Iris pigment epithelial cell (primary cell): ENCODE data around the gene ERRFI1.
"Not testable (repeated sequence)": the region's sequence is repeated elsewhere in the genome, so short reads cannot be mapped to it uniquely, and the experiment has no call there.

ENCODE experiments used
- DNase-seq: peaks from one replicate; pipeline ENCODE4 v3.0.0-alpha.2; 2011; ENCODE audit warnings: low read depth

Gene ERRFI1

GRCh38 chr1:8026153-8026975 is at the start of gene ERRFI1:
Gene ERRFI1, minus strand, starts transcription at chr1:8026309. Its CDS starts 10,690 bp downstream, at chr1:8015619.
- DNase-seq = peak; percentile 95

- peak; percentile 33 for DNase-seq
Measured at GRCh38 chr1:8075511-8076051, 49.5 kb upstream of the ERRFI1 start.

GRCh38 chr1:8073112-8073855 is 47.2 kb upstream of the ERRFI1 start:
- no peak for DNase-seq

GRCh38 chr1:8070381-8070811 is 44.3 kb upstream of the ERRFI1 start:
- DNase-seq = no peak

- not testable (repeated sequence) for DNase-seq
Measured at GRCh38 chr1:8069614-8070320, 43.7 kb upstream of the ERRFI1 start.

GRCh38 chr1:8065369-8065768 is 39.3 kb upstream of the ERRFI1 start:
- no peak for DNase-seq

- DNase-seq = no peak
Measured at GRCh38 chr1:8063298-8064036, 37.4 kb upstream of the ERRFI1 start.

- DNase-seq = no peak
Measured at GRCh38 chr1:8062861-8063260, 36.8 kb upstream of the ERRFI1 start.

- DNase-seq = peak; percentile 82
Measured at GRCh38 chr1:8061673-8062386, 35.7 kb upstream of the ERRFI1 start.

- peak; percentile 99 for DNase-seq
Measured at GRCh38 chr1:8061210-8061609, 35.1 kb upstream of the ERRFI1 start.

- peak; percentile 92 for DNase-seq
Measured at GRCh38 chr1:8059161-8059622, 33.1 kb upstream of the ERRFI1 start.

GRCh38 chr1:8057779-8058178 is 31.7 kb upstream of the ERRFI1 start:
- not testable (repeated sequence) for DNase-seq

- DNase-seq = peak; percentile 94
Measured at GRCh38 chr1:8055973-8056372, 29.9 kb upstream of the ERRFI1 start.

- no peak for DNase-seq
Measured at GRCh38 chr1:8053878-8054567, 27.9 kb upstream of the ERRFI1 start.

- no peak for DNase-seq
Measured at GRCh38 chr1:8051650-8052049, 25.5 kb upstream of the ERRFI1 start.

GRCh38 chr1:8049229-8049628 is 23.1 kb upstream of the ERRFI1 start:
- DNase-seq = not testable (repeated sequence)

GRCh38 chr1:8047686-8048445 is 21.8 kb upstream of the ERRFI1 start:
- DNase-seq = peak; percentile 89

GRCh38 chr1:8047112-8047511 is 21.0 kb upstream of the ERRFI1 start:
- DNase-seq = peak; percentile 74

- no peak for DNase-seq
Measured at GRCh38 chr1:8046391-8046790, 20.3 kb upstream of the ERRFI1 start.
